K562 (cell line): ENCODE measurements around the gene HEY2. TPM values are rescaled to one million over a fixed set of nuclear protein-coding genes. Genes with fewer than 3 reads are reported as not detected.
A peak's percentile ranks its signal among the peaks of the same experiment; 100 is the strongest.

ENCODE experiments used
- BRCA1 ChIP-seq, 2 experiments: fragments of 450-650 bp in 1 of 2; sonication (generic) in 1 of 2; formaldehyde crosslinking in 1 of 2; IDR thresholded peaks; 2 replicates each; pipeline versions ENCODE4 v1.5.0 to v1.6.1; 2017 to 2020; ENCODE audit warnings: mild to moderate bottlenecking in 1 of 2, missing genetic modification reagents in 1 of 2
- CBFB ChIP-seq: sonication (generic); formaldehyde crosslinking; IDR thresholded peaks from 2 replicates; pipeline ENCODE4 v1.4.0; 2020; ENCODE audit warnings: mild to moderate bottlenecking, missing genetic modification reagents
- EP400 ChIP-seq: fragments of 450-650 bp; IDR thresholded peaks from 2 replicates; pipeline ENCODE4 v1.6.1; 2017; ENCODE audit warnings: antibody characterized with exemption, mild to moderate bottlenecking, moderate library complexity
- HEY1 ChIP-seq: fragments of 250-450 bp; sonication (Bioruptor Pico); IDR thresholded peaks from 2 replicates; pipeline ENCODE4 v1.5.0; 2020; ENCODE audit warnings: mild to moderate bottlenecking, moderate library complexity, borderline replicate concordance
- HNRNPL ChIP-seq: fragments of 200-400 bp; formaldehyde crosslinking; IDR thresholded peaks from 2 replicates; pipeline ENCODE4 v1.6.1; 2017; ENCODE audit warnings: low read depth, mild to moderate bottlenecking, low read length
- MAFF ChIP-seq: IDR thresholded peaks from 2 replicates; pipeline ENCODE4 v1.6.1; 2012; ENCODE audit warnings: low read length, improper control_type of control experiment
- MCM5 ChIP-seq: fragments of 450-650 bp; IDR thresholded peaks from 2 replicates; pipeline ENCODE4 v1.6.1; 2016; ENCODE audit warnings: low read depth
- NEUROD1 ChIP-seq: fragments of 150-350 bp; IDR thresholded peaks from 2 replicates; pipeline ENCODE4 v1.6.1; 2014; ENCODE audit warnings: borderline replicate concordance, low read length, low read depth; ENCODE audit not compliant: partially characterized antibody
- NR1H2 ChIP-seq: sonication (generic); formaldehyde crosslinking; IDR thresholded peaks from 2 replicates; pipeline ENCODE4 v1.4.0; 2020; ENCODE audit warnings: mild to moderate bottlenecking, missing genetic modification reagents
- NR2C2 ChIP-seq, 2 experiments: fragments of 200-800 bp in 1 of 2; sonication (Bioruptor generic) in 1 of 2; sonication (generic) in 1 of 2; formaldehyde crosslinking in 1 of 2; IDR thresholded peaks; 2 replicates each; pipeline versions ENCODE4 v1.6.1 to v1.8.0; 2016 to 2022; ENCODE audit warnings: mild to moderate bottlenecking in 1 of 2, missing compliant biosample characterization in 1 of 2, missing genetic modification characterization in 1 of 2, missing genetic modification reagents in 1 of 2
- PHB ChIP-seq: fragments of 250-450 bp; sonication (Bioruptor Pico); IDR thresholded peaks from 2 replicates; pipeline ENCODE4 v1.5.0; 2021
- PML ChIP-seq: IDR thresholded peaks from 2 replicates; pipeline ENCODE4 v1.6.1; 2012; ENCODE audit warnings: low read length, inconsistent platforms
- RBM17 ChIP-seq: fragments of 200-400 bp; formaldehyde crosslinking; IDR thresholded peaks from 2 replicates; pipeline ENCODE4 v1.6.1; 2017; ENCODE audit warnings: low read depth, mild to moderate bottlenecking, low read length, borderline replicate concordance
- SETDB1 ChIP-seq: IDR thresholded peaks from one replicate; pipeline ENCODE4 v1.6.1; 2012; ENCODE audit warnings: low read length, control low read depth, inconsistent platforms
- SIN3A ChIP-seq, 2 experiments: fragments of 150-350 bp in 1 of 2; IDR thresholded peaks; 2 replicates each; pipeline ENCODE4 v1.6.1; 2011 to 2016; ENCODE audit warnings: borderline replicate concordance in 2 of 2, low read depth in 2 of 2, low read length in 2 of 2, mild to moderate bottlenecking in 2 of 2, moderate library complexity in 2 of 2; ENCODE audit not compliant: control insufficient read depth in 1 of 2
- SMAD1 ChIP-seq: fragments of 150-350 bp; IDR thresholded peaks from 2 replicates; pipeline ENCODE4 v1.6.1; 2014; ENCODE audit warnings: low read length, low read depth; ENCODE audit not compliant: partially characterized antibody
- ZBTB17 ChIP-seq: fragments of 450-650 bp; formaldehyde crosslinking; IDR thresholded peaks from 2 replicates; pipeline ENCODE4 v1.4.0; 2020; ENCODE audit warnings: mild to moderate bottlenecking
- ZNF124 ChIP-seq: sonication (generic); formaldehyde crosslinking; IDR thresholded peaks from 2 replicates; pipeline ENCODE4 v1.8.1; 2022; ENCODE audit warnings: missing genetic modification reagents
- ZNF232 ChIP-seq: sonication (generic); formaldehyde crosslinking; IDR thresholded peaks from 2 replicates; pipeline ENCODE4 v1.8.0; 2022; ENCODE audit warnings: mild to moderate bottlenecking, missing genetic modification reagents
- ZNF431 ChIP-seq: sonication (generic); formaldehyde crosslinking; IDR thresholded peaks from 2 replicates; pipeline ENCODE4 v1.8.0; 2022; ENCODE audit warnings: mild to moderate bottlenecking, missing genetic modification reagents
- ZNF445 ChIP-seq: fragments of 250-450 bp; sonication (Bioruptor Pico); IDR thresholded peaks from 2 replicates; pipeline ENCODE4 v1.4.0; 2020; ENCODE audit warnings: low read depth, mild to moderate bottlenecking, moderate library complexity
- polyA plus RNA-seq, 8 experiments: library from polyadenylated mRNA; depleted of rRNA in 4 of 8; stranded (reverse) in 5 of 8; unstranded in 3 of 8; fragments of >200 nt; fragmentation: Nextera tagmentation in 2 of 8; fragmentation: Illumina TruSeq in 1 of 8; extraction: Ambion mirVana in 2 of 8; extraction: Trizol in 1 of 8; gene quantifications; 2 replicates each; pipeline versions ENCODE4 v1.2.1 to v1.2.3, GENCODE V29; 2011 to 2014; ENCODE audit warnings: inconsistent platforms in 1 of 8, missing spikeins in 1 of 8
- total RNA-seq, 7 experiments: library from RNA; depleted of rRNA in 6 of 7; stranded (reverse); fragments of >200 nt in 6 of 7; fragmentation: Illumina TruSeq in 2 of 7; extraction: Trizol in 2 of 7; gene quantifications; 2 replicates each; pipeline versions ENCODE4 v1.2.1 to v1.2.3, GENCODE V29; 2011 to 2021; ENCODE audit warnings: low replicate concordance in 1 of 7
- TF ChIP-seq, protein P1 (sequence below): fragments of 450-650 bp; IDR thresholded peaks from 2 replicates; pipeline ENCODE4 v1.6.1; 2016
- TF ChIP-seq, protein P2 (sequence below): fragments of 250-450 bp; sonication (Bioruptor Pico); IDR thresholded peaks from 2 replicates; pipeline ENCODE4 v1.6.1; 2021; ENCODE audit warnings: mild to moderate bottlenecking
- TF ChIP-seq, protein P3 (sequence below): fragments of 450-650 bp; formaldehyde crosslinking; IDR thresholded peaks from 2 replicates; pipeline ENCODE4 v1.4.0; 2020; ENCODE audit warnings: mild to moderate bottlenecking
- TF ChIP-seq, protein P4 (sequence below): sonication (generic); formaldehyde crosslinking; IDR thresholded peaks from 2 replicates; pipeline ENCODE4 v1.8.1; 2023; ENCODE audit warnings: mild to moderate bottlenecking, missing genetic modification reagents

HEY2 gene
- total and polyA plus RNA-seq, 9 of the 15 experiments (the other 6 are each of a cell fraction or from before 2014, with no cell fraction given), result 0.03 to 0.07 (median 0.06) TPM; not detected in 5

DNA sequence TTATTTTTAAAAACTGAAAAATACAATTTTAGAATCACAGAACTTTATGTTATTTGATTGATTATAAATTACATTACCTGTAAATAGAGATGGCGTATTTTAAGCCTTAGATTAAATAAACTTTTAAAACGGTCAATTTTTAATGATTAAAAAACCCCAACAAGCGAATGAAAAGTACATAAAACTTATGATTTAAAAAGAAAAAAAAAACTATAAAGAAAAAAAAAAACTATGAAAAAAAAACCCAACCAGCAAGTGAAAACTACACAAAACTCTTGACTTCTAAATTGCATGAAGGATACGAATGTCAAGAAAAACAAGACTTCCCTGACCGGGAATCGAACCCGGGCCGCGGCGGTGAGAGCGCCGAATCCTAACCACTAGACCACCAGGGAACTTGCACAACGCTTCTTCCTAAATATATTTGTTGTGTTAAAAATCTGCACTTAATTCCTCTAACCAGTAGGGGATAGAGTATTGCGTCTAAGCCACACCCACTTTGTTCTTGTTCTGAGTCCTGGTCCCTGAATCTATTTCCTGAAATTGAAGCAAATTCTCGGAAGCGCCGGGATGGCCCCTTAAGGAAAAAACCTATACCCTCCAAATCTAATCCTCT, 30.6 kb downstream of the HEY2 start (continued):
- TF ChIP-seq, protein P1, sequence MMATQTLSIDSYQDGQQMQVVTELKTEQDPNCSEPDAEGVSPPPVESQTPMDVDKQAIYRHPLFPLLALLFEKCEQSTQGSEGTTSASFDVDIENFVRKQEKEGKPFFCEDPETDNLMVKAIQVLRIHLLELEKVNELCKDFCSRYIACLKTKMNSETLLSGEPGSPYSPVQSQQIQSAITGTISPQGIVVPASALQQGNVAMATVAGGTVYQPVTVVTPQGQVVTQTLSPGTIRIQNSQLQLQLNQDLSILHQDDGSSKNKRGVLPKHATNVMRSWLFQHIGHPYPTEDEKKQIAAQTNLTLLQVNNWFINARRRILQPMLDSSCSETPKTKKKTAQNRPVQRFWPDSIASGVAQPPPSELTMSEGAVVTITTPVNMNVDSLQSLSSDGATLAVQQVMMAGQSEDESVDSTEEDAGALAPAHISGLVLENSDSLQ, result no peak
- TF ChIP-seq RBM17 (no peak), HEY1 (CRISPR knock-in tag) (no peak), SIN3A (IDR thresholded peaks at IDR 0.05; ENCODE audit: borderline replicate concordance in 2 of 2, control insufficient read depth in 1 of 2, low read depth in 2 of 2, low read length in 2 of 2) (no peak), NR1H2 (CRISPR knock-in tag) (no peak), ZNF431 (CRISPR knock-in tag) (peak; percentile 9; the same call in 1 of the 2 replicates), ZNF232 (CRISPR knock-in tag) (no peak), SMAD1 (no peak), EP400 (no peak), ZNF124 (CRISPR knock-in tag) (no peak), BRCA1 (IDR thresholded peaks at IDR 0.05) (no peak), BRCA1 (CRISPR knock-in tag; IDR thresholded peaks at IDR 0.05) (no peak), NR2C2 (CRISPR knock-in tag; IDR thresholded peaks at IDR 0.05) (no peak), NR2C2 (tag; IDR thresholded peaks at IDR 0.05) (no peak), HNRNPL (no peak), MCM5 (no peak), ZBTB17 (CRISPR knock-in tag) (no peak), NEUROD1 (no peak), SETDB1 (no peak), PML (no peak), CBFB (CRISPR knock-in tag) (no peak), ZNF445 (no peak), MAFF (no peak), PHB (CRISPR knock-in tag) (no peak)
- TF ChIP-seq, protein P2, sequence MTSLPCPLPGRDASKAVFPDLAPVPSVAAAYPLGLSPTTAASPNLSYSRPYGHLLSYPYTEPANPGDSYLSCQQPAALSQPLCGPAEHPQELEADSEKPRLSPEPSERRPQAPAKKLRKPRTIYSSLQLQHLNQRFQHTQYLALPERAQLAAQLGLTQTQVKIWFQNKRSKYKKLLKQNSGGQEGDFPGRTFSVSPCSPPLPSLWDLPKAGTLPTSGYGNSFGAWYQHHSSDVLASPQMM (CRISPR knock-in tag), result no peak
- TF ChIP-seq, protein P3, sequence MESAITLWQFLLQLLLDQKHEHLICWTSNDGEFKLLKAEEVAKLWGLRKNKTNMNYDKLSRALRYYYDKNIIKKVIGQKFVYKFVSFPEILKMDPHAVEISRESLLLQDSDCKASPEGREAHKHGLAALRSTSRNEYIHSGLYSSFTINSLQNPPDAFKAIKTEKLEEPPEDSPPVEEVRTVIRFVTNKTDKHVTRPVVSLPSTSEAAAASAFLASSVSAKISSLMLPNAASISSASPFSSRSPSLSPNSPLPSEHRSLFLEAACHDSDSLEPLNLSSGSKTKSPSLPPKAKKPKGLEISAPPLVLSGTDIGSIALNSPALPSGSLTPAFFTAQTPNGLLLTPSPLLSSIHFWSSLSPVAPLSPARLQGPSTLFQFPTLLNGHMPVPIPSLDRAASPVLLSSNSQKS (CRISPR knock-in tag), result no peak
- TF ChIP-seq, protein P4, sequence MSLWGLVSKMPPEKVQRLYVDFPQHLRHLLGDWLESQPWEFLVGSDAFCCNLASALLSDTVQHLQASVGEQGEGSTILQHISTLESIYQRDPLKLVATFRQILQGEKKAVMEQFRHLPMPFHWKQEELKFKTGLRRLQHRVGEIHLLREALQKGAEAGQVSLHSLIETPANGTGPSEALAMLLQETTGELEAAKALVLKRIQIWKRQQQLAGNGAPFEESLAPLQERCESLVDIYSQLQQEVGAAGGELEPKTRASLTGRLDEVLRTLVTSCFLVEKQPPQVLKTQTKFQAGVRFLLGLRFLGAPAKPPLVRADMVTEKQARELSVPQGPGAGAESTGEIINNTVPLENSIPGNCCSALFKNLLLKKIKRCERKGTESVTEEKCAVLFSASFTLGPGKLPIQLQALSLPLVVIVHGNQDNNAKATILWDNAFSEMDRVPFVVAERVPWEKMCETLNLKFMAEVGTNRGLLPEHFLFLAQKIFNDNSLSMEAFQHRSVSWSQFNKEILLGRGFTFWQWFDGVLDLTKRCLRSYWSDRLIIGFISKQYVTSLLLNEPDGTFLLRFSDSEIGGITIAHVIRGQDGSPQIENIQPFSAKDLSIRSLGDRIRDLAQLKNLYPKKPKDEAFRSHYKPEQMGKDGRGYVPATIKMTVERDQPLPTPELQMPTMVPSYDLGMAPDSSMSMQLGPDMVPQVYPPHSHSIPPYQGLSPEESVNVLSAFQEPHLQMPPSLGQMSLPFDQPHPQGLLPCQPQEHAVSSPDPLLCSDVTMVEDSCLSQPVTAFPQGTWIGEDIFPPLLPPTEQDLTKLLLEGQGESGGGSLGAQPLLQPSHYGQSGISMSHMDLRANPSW, result no peak
